ENCODE measurements around the gene EEFSEC. TPM values are rescaled to one million over a fixed set of nuclear protein-coding genes. Genes with fewer than 3 reads are reported as not detected.

Gene EEFSEC
- total RNA-seq, 1 donor from 2014 or later: 15.3 TPM

GRCh38 chr3:128355543-128355919 is 202.2 kb downstream of the EEFSEC start:
- intact Hi-C loops (cut with DNase I): no loop called here
- ATAC-seq: no peak

GRCh38 chr3:128356822-128357221 is 203.5 kb downstream of the EEFSEC start:
- Histone ChIP-seq H3K27me3 (no peaks in the 10 kb centered on the region), H3K4me1 (peaks cover 14% of the 10 kb centered on the region), H3K4me3 (no peak overlapping the region), H3K27ac (no peak overlapping the region), H3K36me3 (no peaks in the 10 kb centered on the region), H3K9me3 (no peaks in the 10 kb centered on the region)
- intact Hi-C loops (cut with DNase I): no loop called here
- no peak for TF ChIP-seq CTCF (IDR thresholded peaks at IDR 0.05)
- DNase-seq (no peak), ATAC-seq (no peak)

More at GRCh38 chr3:128355543-128355919, 202.2 kb downstream of the EEFSEC start:
- TF ChIP-seq CTCF (IDR thresholded peaks at IDR 0.05): no peak
- H3K9me3 ChIP-seq: no peaks in the 10 kb centered on the region
- DNase-seq: no peak
- no peak overlapping the region for H3K27ac ChIP-seq
- H3K27me3 ChIP-seq: no peaks in the 10 kb centered on the region
- peaks cover 14% of the 10 kb centered on the region for H3K4me1 ChIP-seq
- no peak overlapping the region for H3K4me3 ChIP-seq
- no peaks in the 10 kb centered on the region for H3K36me3 ChIP-seq

- Histone ChIP-seq H3K4me1 (peaks cover 14% of the 10 kb centered on the region), H3K27ac (no peak overlapping the region), H3K36me3 (no peaks in the 10 kb centered on the region), H3K9me3 (no peaks in the 10 kb centered on the region), H3K27me3 (no peaks in the 10 kb centered on the region), H3K4me3 (no peak overlapping the region)
- DNase-seq: no peak
- no peak for TF ChIP-seq CTCF (IDR thresholded peaks at IDR 0.05)
- ATAC-seq: no peak
- intact Hi-C loops (cut with DNase I): no loop called here
Measured at GRCh38 chr3:128357538-128357937, 204.3 kb downstream of the EEFSEC start.

- Histone ChIP-seq H3K27ac (no peak overlapping the region), H3K4me3 (no peak overlapping the region), H3K27me3 (no peaks in the 10 kb centered on the region), H3K9me3 (no peaks in the 10 kb centered on the region), H3K36me3 (no peaks in the 10 kb centered on the region), H3K4me1 (peaks cover 12% of the 10 kb centered on the region)
- DNase-seq: no peak
- no peak for TF ChIP-seq CTCF (IDR thresholded peaks at IDR 0.05)
- intact Hi-C loops (cut with DNase I): no loop called here
- no peak for ATAC-seq
Measured at GRCh38 chr3:128358156-128358895, 205.0 kb downstream of the EEFSEC start.

GRCh38 chr3:128359060-128359664 is 205.9 kb downstream of the EEFSEC start:
- H3K4me3 ChIP-seq: no peak overlapping the region
- no peaks in the 10 kb centered on the region for H3K36me3 ChIP-seq
- TF ChIP-seq CTCF (IDR thresholded peaks at IDR 0.05): no peak
- H3K27me3 ChIP-seq: no peaks in the 10 kb centered on the region
- ATAC-seq (no peak), DNase-seq (no peak)
- no peaks in the 10 kb centered on the region for H3K9me3 ChIP-seq
- H3K27ac ChIP-seq: no peak overlapping the region
- H3K4me1 ChIP-seq: peaks cover 4% of the 10 kb centered on the region
- intact Hi-C loops (cut with DNase I): no loop called here

All from upper lobe of right lung (tissue), 1 donor.